HG03575 (cell line): ENCODE measurements around the gene TTC16.
"Not testable (repeated sequence)": the region's sequence is repeated elsewhere in the genome, so short reads cannot be mapped to it uniquely, and the experiment has no call there.

Source experiments
- ATAC-seq: cut with Tn5 transposase; IDR thresholded peaks from one replicate; pipeline ENCODE4 v1.9.1; 2021; ENCODE audit not compliant: unreplicated experiment, insufficient number of reproducible peaks, low FRiP score; ENCODE audit errors: extremely low read depth

TTC16 gene

DNA sequence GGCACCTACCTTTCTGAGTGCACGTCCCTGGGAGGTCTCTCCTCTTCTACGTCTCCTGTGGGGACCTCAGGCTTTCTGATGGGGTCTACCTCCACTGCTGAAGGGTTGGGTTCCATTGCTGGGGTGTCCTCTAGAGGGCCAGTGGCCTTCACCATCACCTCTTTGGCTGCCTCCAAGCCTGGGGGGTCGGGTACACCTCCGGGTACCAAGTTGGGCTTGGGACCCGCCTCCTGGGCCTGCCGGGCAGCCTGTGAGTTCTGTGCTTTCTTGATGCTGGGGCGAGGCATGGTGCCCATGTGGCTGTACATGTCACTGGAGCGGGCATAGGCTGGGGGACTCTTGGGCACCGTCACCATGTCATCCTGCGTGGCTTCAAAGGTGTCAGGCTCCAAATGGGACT, 58.1 kb downstream of the TTC16 start:
- no peak for ATAC-seq

- ATAC-seq = no peak
Measured at GRCh38 chr9:127776195-127776923, 60.5 kb downstream of the TTC16 start.

DNA sequence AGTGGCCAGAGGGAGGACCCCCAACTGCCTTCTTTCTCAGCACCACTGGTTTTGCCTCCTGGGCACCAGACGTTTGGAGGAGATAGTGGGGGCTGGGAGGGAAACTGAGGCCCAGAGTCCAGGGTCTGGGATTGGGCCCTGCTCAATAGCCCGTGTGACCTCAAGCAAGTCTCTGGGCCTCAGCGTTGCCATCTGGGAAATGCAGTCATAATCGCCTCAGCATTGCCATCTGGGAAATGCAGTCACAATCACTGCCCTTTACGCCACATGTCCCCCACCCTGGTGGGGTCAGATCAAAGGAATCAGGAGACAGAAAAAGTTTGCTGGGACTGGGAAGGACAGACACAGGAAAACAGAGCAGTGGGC, 61.0 kb downstream of the TTC16 start:
- no peak for ATAC-seq

DNA sequence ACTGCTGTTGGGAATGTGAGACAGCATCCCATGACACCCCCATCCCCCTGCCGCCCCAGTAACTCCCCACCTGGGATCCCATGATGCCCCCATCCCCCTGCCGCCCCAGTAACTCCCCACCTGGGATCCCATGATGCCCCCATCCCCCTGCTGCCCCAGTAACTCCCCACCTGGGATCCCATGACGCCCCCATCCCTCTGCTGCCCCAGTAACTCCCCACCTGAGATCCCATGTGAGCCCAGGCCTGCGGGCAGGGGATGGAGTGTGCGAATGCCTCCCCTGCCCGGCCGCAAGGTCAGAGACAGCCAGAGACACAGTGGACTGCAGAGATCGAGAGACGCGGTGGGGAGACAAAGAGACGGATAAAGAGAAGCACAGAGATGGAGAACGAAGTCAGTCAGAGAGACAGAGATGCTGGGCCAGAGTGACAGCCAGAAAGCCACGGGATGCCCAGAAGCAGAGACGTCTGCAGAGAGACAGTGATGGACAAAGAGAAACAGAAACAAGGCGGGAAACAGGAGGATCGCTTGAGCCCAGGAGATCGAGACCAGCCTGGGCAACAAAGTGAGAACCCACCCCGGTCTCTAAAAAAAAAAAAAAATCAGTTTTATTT, 61.6 kb downstream of the TTC16 start:
- no peak for ATAC-seq

- ATAC-seq = no peak
Measured at GRCh38 chr9:127778280-127779135, 62.6 kb downstream of the TTC16 start, which contains the start of gene SH2D3C. TSS of gene SH2D3C (minus strand) at chr9:127778666. CDS start at chr9:127778627, 39 bp downstream.

DNA sequence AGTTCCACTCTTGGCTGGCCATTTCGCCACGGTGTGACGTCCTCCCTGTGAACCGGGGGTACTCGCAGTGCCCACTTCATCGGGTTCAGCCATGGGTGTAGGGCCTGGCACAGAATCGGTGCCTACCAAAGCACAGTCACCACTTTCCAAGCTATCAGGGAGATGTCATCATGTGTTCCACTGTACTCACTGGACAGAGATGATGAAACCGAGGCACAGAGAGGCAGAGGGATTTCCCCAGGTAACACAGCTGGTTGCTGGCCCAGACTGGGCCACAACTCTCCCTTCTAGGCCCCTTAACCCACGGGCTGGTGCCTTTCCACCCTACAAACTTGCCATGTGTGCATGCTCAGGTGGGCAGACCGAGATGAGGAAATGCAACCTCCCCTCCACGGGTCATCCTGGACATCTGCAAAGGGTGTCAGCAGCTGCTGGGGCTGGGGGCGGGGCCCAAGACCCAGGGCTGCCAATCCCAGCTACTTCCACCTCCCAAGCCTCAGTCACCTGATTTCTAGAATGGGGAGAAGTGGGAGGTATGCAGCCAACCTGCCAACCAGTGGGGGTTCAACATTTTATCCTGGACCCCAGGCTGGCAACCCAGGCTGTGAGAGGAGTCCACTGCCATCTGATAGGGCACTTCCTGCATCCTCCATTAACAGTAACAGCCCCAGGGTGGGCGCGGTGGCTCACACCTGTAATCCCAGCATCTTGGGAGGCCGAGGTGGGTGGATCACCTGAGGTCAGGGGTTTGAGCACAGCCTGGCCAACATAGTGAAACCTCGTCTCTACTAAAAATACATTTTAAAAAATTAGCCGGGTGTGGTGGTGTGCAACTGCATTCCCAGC, 63.5 kb downstream of the TTC16 start:
- ATAC-seq = no peak

- ATAC-seq = no peak
Measured at GRCh38 chr9:127780126-127780885, 64.4 kb downstream of the TTC16 start.

GRCh38 chr9:127780909-127781308, 65.0 kb downstream of the TTC16 start:
- not testable (repeated sequence) for ATAC-seq
